Keratinocyte (primary cell): ENCODE measurements around the gene ABCA4. TPM values are rescaled to one million over a fixed set of nuclear protein-coding genes. Genes with fewer than 3 reads are reported as not detected.

Experiments
- DNase-seq: peaks from one replicate; pipeline ENCODE4 v3.0.0-alpha.2; 2011; ENCODE audit warnings: low read depth, missing footprints, low spot score
- FAIRE-seq: peaks from 2 replicates; lab custom pipeline; 2011; peaks lifted over from hg19 to GRCh38; lab: Jason Lieb, UNC
- H2AFZ ChIP-seq: 2 replicates; pipeline ENCODE4 v1.6.0; 2012; ENCODE audit warnings: low read length, control low read depth, inconsistent platforms; ENCODE audit not compliant: control insufficient read depth
- H3K27ac ChIP-seq: 2 replicates; pipeline ENCODE4 v1.5.1; 2011; ENCODE audit warnings: low read length; ENCODE audit not compliant: control insufficient read depth, insufficient read depth
- H3K27me3 ChIP-seq: 3 replicates; pipeline ENCODE4 v1.6.0; 2011; ENCODE audit warnings: low read length; ENCODE audit not compliant: control insufficient read depth, insufficient read depth; ENCODE audit errors: extremely low read depth
- H3K36me3 ChIP-seq, 2 experiments: 2 replicates in 1 of 2; 3 replicates in 1 of 2; pipeline ENCODE4 v1.5.1; 2011; ENCODE audit warnings: low read length in 2 of 2, mild to moderate bottlenecking in 1 of 2; ENCODE audit not compliant: control insufficient read depth in 2 of 2, insufficient read depth in 2 of 2; ENCODE audit errors: extremely low read depth in 1 of 2
- H3K4me1 ChIP-seq: 3 replicates; pipeline ENCODE4 v1.5.1; 2011; ENCODE audit warnings: low read length; ENCODE audit not compliant: control insufficient read depth, insufficient read depth; ENCODE audit errors: extremely low read depth
- H3K4me2 ChIP-seq: 3 replicates; pipeline ENCODE4 v1.6.0; 2011; ENCODE audit warnings: low read depth, low read length; ENCODE audit not compliant: control insufficient read depth, insufficient read depth; ENCODE audit errors: extremely low read depth
- H3K4me3 ChIP-seq, 3 experiments: fragments of 200-600 bp in 1 of 3; sonication (generic) in 1 of 3; 2 replicates in 2 of 3; 3 replicates in 1 of 3; pipeline ENCODE4 v1.5.1; 2011 to 2016; ENCODE audit warnings: low read length in 3 of 3, mild to moderate bottlenecking in 3 of 3, control low read depth in 2 of 3, inconsistent platforms in 1 of 3, low read depth in 1 of 3, mixed read lengths in 1 of 3, mixed run types in 1 of 3, moderate library complexity in 1 of 3; ENCODE audit not compliant: control insufficient read depth in 2 of 3, insufficient read depth in 2 of 3; ENCODE audit errors: extremely low read depth in 1 of 3
- H3K79me2 ChIP-seq: 2 replicates; pipeline ENCODE4 v1.6.0; 2012; ENCODE audit warnings: low read length; ENCODE audit not compliant: control insufficient read depth, insufficient read depth
- H3K9ac ChIP-seq: 3 replicates; pipeline ENCODE4 v1.6.0; 2011; ENCODE audit warnings: low read length; ENCODE audit not compliant: control insufficient read depth, insufficient read depth; ENCODE audit errors: extremely low read depth
- H3K9me1 ChIP-seq: 3 replicates; pipeline ENCODE4 v1.6.0; 2011; ENCODE audit warnings: low read length; ENCODE audit not compliant: control insufficient read depth, insufficient read depth; ENCODE audit errors: extremely low read depth
- H3K9me3 ChIP-seq: 2 replicates; pipeline ENCODE4 v1.5.1; 2012; ENCODE audit warnings: low read depth, low read length; ENCODE audit not compliant: control insufficient read depth
- H4K20me1 ChIP-seq: 3 replicates; pipeline ENCODE4 v1.6.0; 2011; ENCODE audit warnings: low read length; ENCODE audit not compliant: control insufficient read depth, insufficient read depth; ENCODE audit errors: extremely low read depth
- EZH2 ChIP-seq: IDR thresholded peaks from one replicate; pipeline ENCODE4 v1.6.1; 2012; ENCODE audit warnings: inconsistent platforms, mild to moderate bottlenecking, low read length, moderate library complexity
- dilution Hi-C: fragments of 300-500 bp; cut with MboI; formaldehyde crosslinking; loops from one replicate; pipeline ENCODE4 v1.7.0; 2020; ENCODE audit warnings: low sequenced_read_pairs; ENCODE audit not compliant: extremely low pct_ligation_motif_present
- polyA plus RNA-seq, 5 experiments: library from polyadenylated mRNA; depleted of rRNA in 3 of 5; stranded (reverse) in 3 of 5; stranded (forward) in 1 of 5; unstranded in 1 of 5; fragments of >200 nt; gene quantifications; 1 replicate in 1 of 5; 2 replicates in 3 of 5; 3 replicates in 1 of 5; pipeline versions ENCODE4 v1.2.1 to v1.2.3, GENCODE V29; 2011 to 2012; ENCODE audit warnings: missing spikeins in 2 of 5, low read depth in 1 of 5, low replicate concordance in 1 of 5
- TF ChIP-seq, protein P1 (sequence below), 3 experiments: IDR thresholded peaks in 1 of 3; conservative IDR thresholded peaks in 1 of 3; optimal IDR thresholded peaks in 1 of 3; 2 replicates in 2 of 3; 3 replicates in 1 of 3; pipeline versions ENCODE3 to v1.5.1; 2011; ENCODE audit warnings: low read length in 3 of 3, mild to moderate bottlenecking in 3 of 3, moderate library complexity in 2 of 3, control low read depth in 1 of 3, inconsistent platforms in 1 of 3; ENCODE audit not compliant: insufficient read depth in 2 of 3; ENCODE audit errors: extremely low read depth in 1 of 3

Gene ABCA4
- polyA plus RNA-seq, 1 donor (not counting 4 experiments of a cell fraction or from before 2014, with no cell fraction given): 0.04 TPM

DNA sequence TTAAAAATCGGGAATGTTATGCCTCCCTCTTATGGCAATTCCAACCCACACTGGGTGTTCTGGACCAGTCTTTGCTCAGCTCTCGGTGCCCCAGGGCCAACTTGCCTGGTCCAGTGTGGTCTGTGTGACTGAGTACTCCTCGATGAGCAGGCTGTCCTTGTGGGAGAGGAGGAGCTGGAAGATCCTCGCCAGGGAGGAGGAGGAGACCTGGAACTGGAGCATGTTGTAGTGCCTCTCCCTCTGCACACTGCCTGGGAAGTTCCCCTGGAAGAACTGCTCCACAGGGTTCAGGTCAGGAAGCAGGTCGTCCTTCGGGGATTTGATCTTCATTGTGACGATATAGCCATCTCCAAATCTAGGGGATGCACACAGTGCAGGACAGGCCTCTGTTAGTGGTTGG is 123.2 kb downstream of the ABCA4 start:
- no peak overlapping the region for H3K9ac ChIP-seq
- H3K9me1 ChIP-seq: no peaks in the 10 kb centered on the region
- no peaks in the 10 kb centered on the region for H3K36me3 ChIP-seq
- TF ChIP-seq EZH2: no peak
- TF ChIP-seq, protein P1, sequence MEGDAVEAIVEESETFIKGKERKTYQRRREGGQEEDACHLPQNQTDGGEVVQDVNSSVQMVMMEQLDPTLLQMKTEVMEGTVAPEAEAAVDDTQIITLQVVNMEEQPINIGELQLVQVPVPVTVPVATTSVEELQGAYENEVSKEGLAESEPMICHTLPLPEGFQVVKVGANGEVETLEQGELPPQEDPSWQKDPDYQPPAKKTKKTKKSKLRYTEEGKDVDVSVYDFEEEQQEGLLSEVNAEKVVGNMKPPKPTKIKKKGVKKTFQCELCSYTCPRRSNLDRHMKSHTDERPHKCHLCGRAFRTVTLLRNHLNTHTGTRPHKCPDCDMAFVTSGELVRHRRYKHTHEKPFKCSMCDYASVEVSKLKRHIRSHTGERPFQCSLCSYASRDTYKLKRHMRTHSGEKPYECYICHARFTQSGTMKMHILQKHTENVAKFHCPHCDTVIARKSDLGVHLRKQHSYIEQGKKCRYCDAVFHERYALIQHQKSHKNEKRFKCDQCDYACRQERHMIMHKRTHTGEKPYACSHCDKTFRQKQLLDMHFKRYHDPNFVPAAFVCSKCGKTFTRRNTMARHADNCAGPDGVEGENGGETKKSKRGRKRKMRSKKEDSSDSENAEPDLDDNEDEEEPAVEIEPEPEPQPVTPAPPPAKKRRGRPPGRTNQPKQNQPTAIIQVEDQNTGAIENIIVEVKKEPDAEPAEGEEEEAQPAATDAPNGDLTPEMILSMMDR (optimal IDR thresholded peaks at IDR 0.05 in 1 of 3, IDR thresholded peaks at IDR 0.05 in 1 of 3, conservative IDR thresholded peaks at IDR 0.05 in 1 of 3; ENCODE audit: extremely low read depth in 1 of 3, insufficient read depth in 2 of 3, low read length in 3 of 3): no peak
- DNase-seq: no peak
- no peaks in the 10 kb centered on the region for H4K20me1 ChIP-seq
- no peaks in the 10 kb centered on the region for H3K79me2 ChIP-seq
- dilution Hi-C loops: no loop called here
- no peaks in the 10 kb centered on the region for H3K27me3 ChIP-seq
- no peak overlapping the region for H3K4me3 ChIP-seq
- no peaks in the 10 kb centered on the region for H3K9me3 ChIP-seq
- peak overlapping the region; percentile 52 for H2AFZ ChIP-seq
- H3K4me2 ChIP-seq: no peak overlapping the region
- H3K27ac ChIP-seq: no peak overlapping the region
- peak; percentile 51 for FAIRE-seq
- peaks cover 31% of the 10 kb centered on the region for H3K4me1 ChIP-seq

DNA sequence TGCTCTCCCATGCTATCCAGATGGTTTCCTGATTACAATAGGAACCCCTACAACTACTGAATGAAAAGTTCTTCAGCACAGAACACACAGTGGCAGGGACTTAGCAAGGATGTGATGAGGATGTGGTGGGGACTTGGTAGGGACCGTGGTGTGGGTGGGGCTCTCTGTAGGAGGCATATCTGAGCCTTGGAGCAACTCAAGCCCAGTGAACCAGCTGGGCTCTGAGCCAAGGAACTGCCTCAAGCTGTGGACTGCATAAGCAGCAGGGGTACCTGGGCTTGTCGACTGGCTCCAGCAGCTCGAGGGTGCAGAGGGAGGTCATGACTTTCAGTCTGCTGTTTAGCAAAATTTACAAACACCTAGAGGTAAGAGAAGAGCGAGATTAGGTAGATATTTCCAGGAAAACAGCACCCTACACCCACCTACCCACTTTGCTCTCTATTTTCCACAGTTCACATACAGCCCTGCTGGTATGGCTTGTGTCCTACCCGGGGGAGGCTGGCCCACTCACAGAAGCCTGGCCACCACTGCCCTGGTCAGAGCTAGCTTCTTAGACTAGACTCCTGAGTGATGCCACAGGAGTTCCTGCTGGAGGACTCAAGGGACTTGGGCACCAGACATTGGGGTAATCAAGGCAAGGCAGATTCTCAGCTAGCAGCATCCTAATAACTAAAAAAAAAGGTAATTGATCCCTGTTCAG is 125.0 kb downstream of the ABCA4 start:
- peak; percentile 56 for FAIRE-seq
- Histone ChIP-seq H3K9ac (no peak overlapping the region), H3K4me1 (peaks cover 35% of the 10 kb centered on the region), H3K4me2 (no peak overlapping the region), H3K27me3 (no peaks in the 10 kb centered on the region), H3K27ac (no peak overlapping the region), H3K79me2 (no peaks in the 10 kb centered on the region), H4K20me1 (no peaks in the 10 kb centered on the region), H3K9me1 (no peaks in the 10 kb centered on the region), H3K9me3 (no peaks in the 10 kb centered on the region), H2AFZ (no peak overlapping the region), H3K36me3 (no peaks in the 10 kb centered on the region), H3K4me3 (no peak overlapping the region)
- no peak for DNase-seq
- dilution Hi-C loops: no loop called here
- TF ChIP-seq, protein P1 (optimal IDR thresholded peaks at IDR 0.05 in 1 of 3, IDR thresholded peaks at IDR 0.05 in 1 of 3, conservative IDR thresholded peaks at IDR 0.05 in 1 of 3; ENCODE audit: extremely low read depth in 1 of 3, insufficient read depth in 2 of 3, low read length in 3 of 3): no peak
- no peak for TF ChIP-seq EZH2
